Effector memory CD4-positive, alpha-beta T cell (primary cell): ENCODE data around the gene WDTC1.
"Not testable (repeated sequence)": the region's sequence is repeated elsewhere in the genome, so short reads cannot be mapped to it uniquely, and the experiment has no call there.

Source experiments
- DNase-seq, 3 donors: peaks; one replicate each; pipeline ENCODE4 v3.0.0-alpha.2; 2020
- H3K27ac ChIP-seq: 2 replicates; pipeline ENCODE4 v1.7.0; 2013; ENCODE audit warnings: mild to moderate bottlenecking, low read length, moderate library complexity; ENCODE audit not compliant: insufficient read depth, poor library complexity, severe bottlenecking
- H3K27me3 ChIP-seq: replicated peaks from 2 replicates; pipeline ENCODE4 v1.7.0; 2013; ENCODE audit warnings: mild to moderate bottlenecking, low read length; ENCODE audit not compliant: insufficient read depth, control insufficient read depth, poor library complexity, severe bottlenecking
- H3K36me3 ChIP-seq: 2 replicates; pipeline ENCODE4 v1.7.0; 2013; ENCODE audit warnings: mild to moderate bottlenecking, low read length, moderate library complexity; ENCODE audit not compliant: control insufficient read depth, insufficient read depth
- H3K4me1 ChIP-seq: 2 replicates; pipeline ENCODE4 v1.7.0; 2013; ENCODE audit warnings: low read length, mild to moderate bottlenecking; ENCODE audit not compliant: control insufficient read depth, insufficient read depth, poor library complexity, severe bottlenecking
- H3K4me3 ChIP-seq: 2 replicates; pipeline ENCODE4 v1.7.0; 2013; ENCODE audit warnings: low read length, low read depth, mild to moderate bottlenecking; ENCODE audit not compliant: insufficient read depth, poor library complexity, severe bottlenecking
- H3K9me3 ChIP-seq: 2 replicates; pipeline ENCODE4 v1.7.0; 2013; ENCODE audit warnings: mild to moderate bottlenecking, low read length, moderate library complexity; ENCODE audit not compliant: control insufficient read depth

The WDTC1 gene

GRCh38 chr1:27218736-27219135, 15.7 kb upstream of the WDTC1 start:
- Histone ChIP-seq H3K4me1 (no peaks in the 10 kb centered on the region), H3K27ac (no peak overlapping the region), H3K27me3 (no peaks in the 10 kb centered on the region), H3K4me3 (no peak overlapping the region), H3K36me3 (no peaks in the 10 kb centered on the region), H3K9me3 (no peaks in the 10 kb centered on the region)
- no peak for DNase-seq

DNA sequence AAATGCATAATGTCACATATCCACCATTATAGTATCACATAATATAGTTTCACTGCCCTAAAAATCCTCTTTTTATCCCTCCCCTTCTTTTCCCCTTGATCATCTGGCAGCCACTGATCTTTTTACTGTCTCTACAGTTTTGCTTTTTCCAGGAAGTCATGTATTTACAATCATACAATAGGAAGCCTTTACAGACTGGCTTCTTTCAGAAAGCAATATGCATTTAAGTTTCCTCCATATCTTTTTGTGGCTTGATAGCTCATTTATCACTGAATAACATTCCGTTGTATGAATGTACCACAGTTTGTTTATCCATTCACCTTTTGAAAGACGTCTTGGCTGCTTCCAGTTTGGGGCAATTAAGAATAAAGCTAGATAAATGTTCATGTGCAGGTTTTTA, 14.3 kb upstream of the WDTC1 start:
- no peak overlapping the region for H3K27ac ChIP-seq
- no peaks in the 10 kb centered on the region for H3K4me1 ChIP-seq
- H3K4me3 ChIP-seq, result no peak overlapping the region
- H3K36me3 ChIP-seq, result no peaks in the 10 kb centered on the region
- H3K9me3 ChIP-seq, result no peaks in the 10 kb centered on the region
- H3K27me3 ChIP-seq, result no peaks in the 10 kb centered on the region
- no peak for DNase-seq

DNA sequence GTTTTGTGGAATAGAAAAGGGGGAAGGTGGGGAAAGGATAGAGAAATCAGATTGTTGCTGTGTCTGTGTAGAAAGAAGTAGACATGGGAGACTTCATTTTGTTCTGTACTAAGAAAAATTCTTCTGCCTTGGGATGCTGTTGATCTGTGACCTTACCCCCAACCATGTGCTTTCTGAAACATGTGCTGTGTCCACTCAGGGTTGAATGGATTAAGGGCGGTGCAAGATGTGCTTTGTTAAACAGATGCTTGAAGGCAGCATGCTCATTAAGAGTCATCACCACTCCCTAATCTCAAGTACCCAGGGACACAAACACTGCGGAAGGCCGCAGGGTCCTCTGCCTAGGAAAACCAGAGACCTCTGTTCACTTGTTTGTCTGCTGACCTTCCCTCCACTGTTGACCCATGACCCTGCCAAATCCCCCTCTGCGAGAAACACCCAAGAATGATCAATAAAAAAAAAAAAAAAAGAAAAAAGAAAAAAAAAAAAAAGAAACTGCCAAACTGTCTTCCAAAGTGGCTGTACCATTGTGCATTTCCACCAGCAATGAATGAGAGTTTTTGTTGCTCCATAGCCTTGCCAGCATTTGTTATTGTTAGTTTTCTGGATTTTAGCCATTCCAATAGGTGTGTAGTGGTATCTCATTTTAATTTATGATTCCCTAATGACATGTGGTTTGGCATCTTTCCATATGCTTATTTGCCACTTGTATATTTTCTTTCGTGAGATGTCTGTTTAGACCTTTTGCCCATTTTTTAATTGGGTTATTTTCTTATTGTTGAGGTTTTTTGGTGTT, 13.5 kb upstream of the WDTC1 start:
- H3K4me3 ChIP-seq, DNase-seq, H3K36me3 ChIP-seq, H3K27me3 ChIP-seq, H3K4me1 ChIP-seq, H3K9me3 ChIP-seq, H3K27ac ChIP-seq: not testable (repeated sequence)

GRCh38 chr1:27225621-27226020, 8.8 kb upstream of the WDTC1 start:
- H3K4me1 ChIP-seq, result no peaks in the 10 kb centered on the region
- H3K27me3 ChIP-seq, result no peaks in the 10 kb centered on the region
- H3K9me3 ChIP-seq, result no peaks in the 10 kb centered on the region
- H3K4me3 ChIP-seq, result no peak overlapping the region
- no peak overlapping the region for H3K27ac ChIP-seq
- DNase-seq, result no peak
- H3K36me3 ChIP-seq, result no peaks in the 10 kb centered on the region

DNA sequence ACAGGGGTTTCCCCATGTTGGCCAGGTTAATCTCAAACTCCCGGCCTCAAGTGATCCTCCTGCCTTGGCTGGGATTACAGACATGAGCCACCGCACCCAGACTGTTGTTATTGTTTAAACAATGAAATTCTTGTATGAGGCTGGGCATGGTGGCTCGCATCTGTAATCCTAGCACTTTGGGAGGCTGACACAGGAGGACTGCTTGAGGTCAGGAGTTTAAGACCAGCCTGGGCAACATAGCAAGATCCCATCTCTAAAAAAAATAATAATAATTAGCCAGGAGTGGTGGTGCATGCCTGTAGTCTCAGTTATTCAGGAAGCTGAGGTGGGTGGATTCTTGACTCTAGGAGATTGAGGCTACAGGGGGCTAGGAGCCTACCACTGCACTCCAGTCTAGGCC, 6.7 kb upstream of the WDTC1 start:
- H3K36me3 ChIP-seq, result no peaks in the 10 kb centered on the region
- H3K27me3 ChIP-seq, result no peaks in the 10 kb centered on the region
- no peak overlapping the region for H3K4me3 ChIP-seq
- DNase-seq, result no peak
- H3K4me1 ChIP-seq, result no peaks in the 10 kb centered on the region
- no peak overlapping the region for H3K27ac ChIP-seq
- H3K9me3 ChIP-seq, result no peaks in the 10 kb centered on the region

- Histone ChIP-seq H3K27me3 (no peaks in the 10 kb centered on the region), H3K4me3 (peak overlapping the region; percentile 41), H3K36me3 (no peaks in the 10 kb centered on the region), H3K4me1 (peaks cover 16% of the 10 kb centered on the region), H3K27ac (peak overlapping the region; percentile 53), H3K9me3 (no peaks in the 10 kb centered on the region)
- no peak for DNase-seq
Observed at GRCh38 chr1:27233667-27234048, 774 bp upstream of the WDTC1 start.

GRCh38 chr1:27235827-27236226, 1.4 kb downstream of the WDTC1 start:
- Histone ChIP-seq H3K27me3 (no peaks in the 10 kb centered on the region), H3K4me1 (peaks cover 16% of the 10 kb centered on the region), H3K27ac (peak overlapping the region; percentile 68), H3K36me3 (no peaks in the 10 kb centered on the region), H3K4me3 (peak overlapping the region; percentile 66), H3K9me3 (no peaks in the 10 kb centered on the region)
- DNase-seq, result no peak

GRCh38 chr1:27237112-27237511, 2.7 kb downstream of the WDTC1 start:
- Histone ChIP-seq H3K4me1 (peaks cover 16% of the 10 kb centered on the region), H3K27ac (no peak overlapping the region), H3K36me3 (no peaks in the 10 kb centered on the region), H3K4me3 (no peak overlapping the region), H3K27me3 (no peaks in the 10 kb centered on the region), H3K9me3 (no peaks in the 10 kb centered on the region)
- DNase-seq, result no peak

- no peak overlapping the region for H3K27ac ChIP-seq
- peaks cover 16% of the 10 kb centered on the region for H3K4me1 ChIP-seq
- DNase-seq, result no peak
- H3K9me3 ChIP-seq, result no peaks in the 10 kb centered on the region
- no peaks in the 10 kb centered on the region for H3K27me3 ChIP-seq
- no peaks in the 10 kb centered on the region for H3K36me3 ChIP-seq
- no peak overlapping the region for H3K4me3 ChIP-seq
Observed at GRCh38 chr1:27238032-27238431, 3.6 kb downstream of the WDTC1 start.

DNA sequence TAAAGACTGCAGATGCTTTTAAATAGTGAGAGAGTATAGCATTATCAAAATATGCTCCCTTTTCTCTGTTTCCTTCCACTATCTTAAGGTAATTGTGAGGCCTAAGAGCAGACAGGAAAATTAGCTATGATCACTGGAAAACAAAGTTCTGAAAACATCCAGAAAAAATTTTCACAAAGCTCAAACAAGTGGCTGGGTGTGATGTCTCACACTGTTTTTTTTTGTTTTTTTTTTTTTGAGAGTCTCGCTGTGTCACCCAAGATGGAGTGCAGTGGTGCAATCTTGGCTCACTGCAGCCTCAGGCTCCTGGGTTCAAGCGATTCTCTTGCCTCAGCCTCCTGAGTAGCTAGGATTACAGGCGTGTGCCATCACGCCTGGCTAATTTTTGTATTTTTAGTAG, 7.2 kb downstream of the WDTC1 start:
- DNase-seq, result no peak

More for the DNA sequence above, 7.2 kb downstream of the WDTC1 start:
- Histone ChIP-seq H3K36me3 (no peaks in the 10 kb centered on the region), H3K27ac (no peak overlapping the region), H3K9me3 (no peaks in the 10 kb centered on the region), H3K4me3 (no peak overlapping the region), H3K27me3 (no peaks in the 10 kb centered on the region), H3K4me1 (no peaks in the 10 kb centered on the region)
